Memory B cell (primary cell): ENCODE results near the gene FUCA1.
"Not testable (repeated sequence)": the region's sequence is repeated elsewhere in the genome, so short reads cannot be mapped to it uniquely, and the experiment has no call there.

ENCODE experiments used
- ATAC-seq: fragments of 150-1000 bp; cut with Tn5 transposase; 2 replicates; pipeline ENCODE4 v1.10.0; 2021; ENCODE audit warnings: low read depth, mild to moderate bottlenecking, moderate library complexity
- DNase-seq, 2 donors: peaks; one replicate each; pipeline ENCODE4 v3.0.0; 2022; ENCODE audit warnings: low spot score in 2 of 2
- H3K27ac Mint-ChIP-seq: one replicate; pipeline ENCODE4 v1.8.0; 2022; ENCODE audit warnings: mild to moderate bottlenecking, moderate library complexity, mixed read lengths
- H3K27me3 Mint-ChIP-seq: one replicate; pipeline ENCODE4 v1.8.0; 2022; ENCODE audit warnings: mixed read lengths
- H3K36me3 Mint-ChIP-seq: one replicate; pipeline ENCODE4 v1.8.0; 2022; ENCODE audit warnings: mild to moderate bottlenecking, mixed read lengths
- H3K4me1 Mint-ChIP-seq: one replicate; pipeline ENCODE4 v1.8.0; 2022; ENCODE audit warnings: mixed read lengths
- H3K4me3 Mint-ChIP-seq: one replicate; pipeline ENCODE4 v1.8.0; 2022; ENCODE audit warnings: mild to moderate bottlenecking, moderate library complexity, mixed read lengths
- H3K9me3 Mint-ChIP-seq: one replicate; pipeline ENCODE4 v1.8.0; 2022; ENCODE audit warnings: mixed read lengths

FUCA1 gene

DNA sequence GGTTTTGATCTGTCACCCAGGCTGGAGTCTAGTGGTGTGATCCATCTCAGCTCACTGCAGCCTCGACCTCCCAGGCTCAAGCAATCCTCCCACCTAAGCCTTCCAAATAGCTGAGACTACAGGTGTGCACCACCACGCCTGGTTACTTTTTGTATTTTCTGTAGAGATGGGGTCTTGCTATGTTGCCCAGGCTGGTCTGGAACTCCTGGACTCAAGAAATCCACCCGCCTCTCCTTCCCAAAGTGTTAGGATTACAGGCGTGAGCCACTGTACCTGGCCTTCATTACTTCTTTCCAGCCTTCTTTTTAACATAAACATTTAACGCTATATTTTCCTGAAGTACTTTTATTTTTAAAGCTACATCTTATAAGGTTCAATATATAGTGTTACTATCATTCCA, 24.4 kb downstream of the FUCA1 start:
- ATAC-seq = no peak

GRCh38 chr1:23838401-23838866, 29.7 kb downstream of the FUCA1 start:
- DNase-seq = peak; percentile 77 to 78
- no peaks in the 10 kb centered on the region for H3K36me3 Mint-ChIP-seq
- no peaks in the 10 kb centered on the region for H3K9me3 Mint-ChIP-seq
- H3K27ac Mint-ChIP-seq = no peak overlapping the region
- ATAC-seq = peak; percentile 99
- H3K4me1 Mint-ChIP-seq = peaks cover 9% of the 10 kb centered on the region
- H3K4me3 Mint-ChIP-seq = peak overlapping the region; percentile 65
- H3K27me3 Mint-ChIP-seq = peaks cover 2% of the 10 kb centered on the region

More for the DNA sequence above, 24.4 kb downstream of the FUCA1 start:
- Mint-ChIP-seq H3K27ac (no peak overlapping the region), H3K36me3 (peaks cover 27% of the 10 kb centered on the region), H3K9me3 (no peaks in the 10 kb centered on the region), H3K4me3 (no peak overlapping the region), H3K27me3 (no peaks in the 10 kb centered on the region), H3K4me1 (no peaks in the 10 kb centered on the region)
- DNase-seq = no peak

DNA sequence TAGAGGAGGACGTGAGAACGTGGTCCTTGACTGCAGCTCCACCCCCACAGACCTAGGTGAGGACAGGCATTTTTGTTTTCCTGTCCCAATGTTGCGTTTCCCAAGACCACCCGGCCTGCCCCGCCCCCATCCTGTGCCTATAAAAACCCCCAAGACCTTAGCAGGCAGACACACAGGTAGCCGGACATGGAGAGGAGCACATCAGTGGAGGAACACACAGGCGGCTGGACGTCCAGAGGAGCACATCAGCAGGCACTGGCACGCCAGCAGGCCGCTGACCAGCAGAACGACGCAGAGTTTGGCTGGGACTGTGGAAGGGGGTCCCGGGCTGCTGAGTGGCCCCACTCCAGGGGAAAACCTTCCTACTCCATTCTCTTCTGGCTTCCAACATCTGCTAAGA, 30.2 kb downstream of the FUCA1 start:
- Mint-ChIP-seq H3K27me3 (peaks cover 2% of the 10 kb centered on the region), H3K9me3 (no peaks in the 10 kb centered on the region), H3K27ac (no peak overlapping the region), H3K36me3 (no peaks in the 10 kb centered on the region), H3K4me3 (peak overlapping the region; percentile 65), H3K4me1 (peaks cover 9% of the 10 kb centered on the region)
- no peak for ATAC-seq
- peak in 1 of 2 donors; percentile 30 for DNase-seq

DNA sequence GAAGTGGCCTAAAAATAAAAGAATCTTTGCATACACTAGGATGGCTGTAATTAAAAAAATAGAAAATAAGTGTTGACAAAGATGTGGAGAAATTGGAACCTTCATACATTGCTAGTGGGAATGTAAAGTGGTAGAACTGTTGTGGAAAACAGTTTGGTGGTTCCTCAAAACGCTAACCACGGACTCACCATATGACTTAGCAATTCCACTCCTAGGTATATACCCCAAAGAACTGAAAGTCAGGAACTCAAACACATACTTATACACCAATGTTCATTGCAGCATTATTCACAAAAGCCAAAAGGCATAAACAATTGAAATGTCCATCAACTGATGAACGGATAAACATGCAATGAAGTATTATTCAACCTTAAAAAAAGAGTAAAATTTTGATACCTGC, 32.1 kb downstream of the FUCA1 start:
- Mint-ChIP-seq H3K27ac (no peak overlapping the region), H3K4me1 (peaks cover 9% of the 10 kb centered on the region), H3K9me3 (no peaks in the 10 kb centered on the region), H3K4me3 (no peak overlapping the region), H3K36me3 (no peaks in the 10 kb centered on the region), H3K27me3 (peaks cover 2% of the 10 kb centered on the region)
- ATAC-seq (no peak), DNase-seq (no peak)

- H3K9me3 Mint-ChIP-seq, H3K36me3 Mint-ChIP-seq, H3K4me3 Mint-ChIP-seq, DNase-seq, H3K4me1 Mint-ChIP-seq, H3K27ac Mint-ChIP-seq, H3K27me3 Mint-ChIP-seq, ATAC-seq: not testable (repeated sequence)
Observed at GRCh38 chr1:23834156-23834555, 33.9 kb downstream of the FUCA1 start.

GRCh38 chr1:23827717-23828116, 40.4 kb downstream of the FUCA1 start:
- Mint-ChIP-seq H3K27ac (no peak overlapping the region), H3K4me3 (no peak overlapping the region), H3K27me3 (no peaks in the 10 kb centered on the region), H3K36me3 (no peaks in the 10 kb centered on the region), H3K9me3 (no peaks in the 10 kb centered on the region), H3K4me1 (peaks cover 17% of the 10 kb centered on the region)
- ATAC-seq (no peak), DNase-seq (no peak)

- not testable (repeated sequence) for DNase-seq, ATAC-seq, H3K27me3 Mint-ChIP-seq, H3K36me3 Mint-ChIP-seq, H3K9me3 Mint-ChIP-seq, H3K27ac Mint-ChIP-seq
- peaks cover 17% of the 10 kb centered on the region for H3K4me1 Mint-ChIP-seq
- peak overlapping the region; percentile 95 for H3K4me3 Mint-ChIP-seq
Observed at GRCh38 chr1:23826590-23826989, 41.5 kb downstream of the FUCA1 start.

DNA sequence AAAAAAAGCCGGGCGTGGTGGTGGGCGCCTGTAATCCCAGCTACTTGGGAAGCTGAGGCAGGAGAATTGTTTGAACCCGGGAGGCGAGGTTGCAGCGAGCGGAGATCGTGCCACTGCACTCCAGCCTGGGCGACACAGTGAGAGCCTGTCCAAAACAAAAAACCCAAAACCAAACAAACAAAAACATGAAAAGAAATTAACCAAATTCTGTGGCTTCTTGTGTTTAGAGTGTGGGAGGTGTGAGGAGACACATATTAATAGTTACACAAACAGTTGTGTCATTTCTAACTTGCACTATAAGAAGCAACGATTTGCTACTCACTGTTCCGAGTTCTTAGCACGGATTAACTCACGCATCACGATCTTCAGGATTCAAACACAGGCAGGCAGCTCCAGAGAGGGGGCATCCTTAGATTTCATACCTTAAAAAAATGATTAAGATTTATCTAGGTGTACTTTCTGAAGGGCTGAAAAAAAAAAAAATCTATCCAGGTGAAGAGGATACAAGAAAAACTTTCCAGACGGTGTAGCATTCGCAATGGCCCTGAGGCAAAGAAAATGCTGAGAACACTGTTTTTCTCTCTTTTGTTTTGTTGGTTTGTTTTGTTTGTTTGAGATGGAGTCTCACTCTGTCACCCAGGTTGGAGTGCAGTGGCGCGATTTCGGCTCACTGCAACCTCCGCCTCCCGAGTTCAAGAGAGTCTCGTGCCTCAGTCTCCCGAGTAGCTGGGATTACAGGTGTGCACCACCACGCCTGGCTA, 42.1 kb downstream of the FUCA1 start:
- H3K27ac Mint-ChIP-seq = peak overlapping the region; percentile 96
- H3K27me3 Mint-ChIP-seq = no peaks in the 10 kb centered on the region
- peaks cover 17% of the 10 kb centered on the region for H3K4me1 Mint-ChIP-seq
- no peaks in the 10 kb centered on the region for H3K36me3 Mint-ChIP-seq
- DNase-seq (no peak), ATAC-seq (peak; percentile 49)
- peak overlapping the region; percentile 95 for H3K4me3 Mint-ChIP-seq
- no peaks in the 10 kb centered on the region for H3K9me3 Mint-ChIP-seq

DNA sequence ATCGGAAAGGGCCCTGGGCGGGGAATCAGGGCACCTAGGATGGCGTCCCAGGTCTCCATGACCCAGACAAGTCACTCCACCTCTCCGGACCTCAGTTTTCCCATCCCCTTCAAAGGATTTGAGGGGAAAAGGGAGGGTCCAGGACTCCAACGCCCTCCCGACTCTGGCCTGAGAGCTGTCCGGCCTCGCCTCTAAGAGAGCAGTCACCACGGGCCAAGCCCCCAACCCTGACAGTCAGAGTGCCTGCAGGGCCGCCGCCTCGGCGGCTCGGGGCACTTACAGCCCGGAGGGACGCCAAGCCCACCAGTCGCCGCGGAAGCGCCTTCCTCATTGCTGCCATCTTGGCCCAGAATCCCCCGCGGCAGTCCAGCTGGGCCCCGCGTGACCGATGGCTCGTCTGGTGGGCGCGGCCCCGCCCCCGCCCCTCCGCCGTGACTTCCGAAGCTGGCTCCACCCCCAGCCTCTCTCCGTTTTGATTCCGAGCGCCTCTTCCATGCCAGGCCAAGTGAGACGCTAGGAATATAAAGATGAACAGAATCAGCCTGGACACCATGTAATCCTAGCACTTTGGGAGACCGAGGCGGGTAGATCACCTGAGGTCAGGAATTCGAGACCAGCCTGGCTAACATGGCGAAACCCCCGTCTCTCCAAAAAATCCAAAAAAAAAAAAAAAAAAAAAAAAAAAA, 42.9 kb downstream of the FUCA1 start, which contains the start of gene HMGCL:
Gene HMGCL (minus strand): TSS at position 354 of the 686 bp plus-strand sequence. CDS start 14 bp downstream, at position 340.
- DNase-seq (peak; percentile 71), ATAC-seq (peak; percentile 95)
- Mint-ChIP-seq H3K4me3 (peak within 1 kb of the TSS; percentile 95), H3K9me3 (no peaks in the 10 kb centered on the region), H3K27ac (peak within 1 kb of the TSS; percentile 96), H3K4me1 (peaks cover 19% of the 10 kb centered on the region), H3K27me3 (no peaks in the 10 kb centered on the region), H3K36me3 (peaks cover 2% of the 10 kb centered on the region)

GRCh38 chr1:23824711-23825075, 43.4 kb downstream of the FUCA1 start:
- Mint-ChIP-seq H3K4me1 (peaks cover 19% of the 10 kb centered on the region), H3K36me3 (peaks cover 5% of the 10 kb centered on the region), H3K4me3 (peak overlapping the region; percentile 95)

GRCh38 chr1:23823767-23824166, 44.3 kb downstream of the FUCA1 start:
- Mint-ChIP-seq H3K27ac (peak overlapping the region; percentile 96), H3K9me3 (no peaks in the 10 kb centered on the region), H3K27me3 (no peaks in the 10 kb centered on the region), H3K36me3 (peaks cover 5% of the 10 kb centered on the region), H3K4me1 (peaks cover 19% of the 10 kb centered on the region), H3K4me3 (peak overlapping the region; percentile 52)
- no peak for DNase-seq
- no peak for ATAC-seq

More at GRCh38 chr1:23824711-23825075, 43.4 kb downstream of the FUCA1 start:
- H3K27ac Mint-ChIP-seq = peak overlapping the region; percentile 96
- ATAC-seq (peak; percentile 2), DNase-seq (no peak)
- no peaks in the 10 kb centered on the region for H3K27me3 Mint-ChIP-seq
- no peaks in the 10 kb centered on the region for H3K9me3 Mint-ChIP-seq

DNA sequence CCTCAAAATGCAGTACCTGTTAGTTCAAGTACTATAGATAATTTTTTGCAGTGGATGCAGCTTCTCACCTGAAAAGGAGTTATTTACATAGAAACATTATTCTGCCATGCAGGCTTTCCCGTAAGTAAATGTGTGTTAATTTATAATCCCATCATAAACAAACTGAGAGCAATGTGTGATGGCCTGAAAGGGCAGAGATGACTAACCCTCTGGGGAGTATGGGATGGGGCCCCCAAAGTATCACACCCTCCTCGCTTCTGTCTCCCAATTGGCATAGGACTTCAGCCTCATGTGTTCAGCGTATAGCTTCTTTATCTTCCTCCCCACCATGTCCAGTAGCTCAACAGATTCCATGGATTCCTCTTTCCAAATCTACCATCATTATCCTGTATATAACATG, 50.5 kb downstream of the FUCA1 start:
- H3K27ac Mint-ChIP-seq = no peak overlapping the region
- H3K9me3 Mint-ChIP-seq = no peaks in the 10 kb centered on the region
- DNase-seq (no peak), ATAC-seq (no peak)
- no peaks in the 10 kb centered on the region for H3K27me3 Mint-ChIP-seq
- peaks cover 5% of the 10 kb centered on the region for H3K4me1 Mint-ChIP-seq
- peaks cover 9% of the 10 kb centered on the region for H3K36me3 Mint-ChIP-seq
- H3K4me3 Mint-ChIP-seq = no peak overlapping the region

GRCh38 chr1:23816906-23817305, 51.2 kb downstream of the FUCA1 start:
- Mint-ChIP-seq H3K36me3 (peaks cover 13% of the 10 kb centered on the region), H3K4me3 (no peak overlapping the region), H3K27me3 (no peaks in the 10 kb centered on the region), H3K9me3 (no peaks in the 10 kb centered on the region), H3K27ac (no peak overlapping the region), H3K4me1 (peaks cover 7% of the 10 kb centered on the region)
- ATAC-seq (no peak), DNase-seq (no peak)

DNA sequence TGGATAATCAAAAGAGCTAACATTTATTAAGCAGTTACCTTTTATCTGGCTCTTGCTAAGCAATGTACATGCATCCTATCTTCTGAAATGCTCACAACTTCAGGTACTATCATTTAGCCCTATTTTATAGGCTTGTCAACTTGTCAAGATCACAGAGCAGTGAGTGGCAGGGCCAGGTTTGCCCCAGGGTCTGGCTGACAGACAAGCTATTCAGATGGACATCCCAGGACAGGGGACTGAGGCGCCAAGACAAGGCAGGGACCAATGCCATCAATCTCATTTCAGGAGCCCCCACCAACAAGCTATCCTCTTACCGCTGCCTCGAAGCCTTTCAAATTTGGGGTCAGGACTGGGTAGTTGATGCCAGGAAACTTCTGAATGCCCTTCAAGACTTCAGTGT, 51.7 kb downstream of the FUCA1 start:
- DNase-seq (no peak), ATAC-seq (no peak)
- Mint-ChIP-seq H3K9me3 (no peaks in the 10 kb centered on the region), H3K4me3 (no peak overlapping the region), H3K4me1 (peaks cover 8% of the 10 kb centered on the region), H3K27ac (no peak overlapping the region), H3K27me3 (no peaks in the 10 kb centered on the region), H3K36me3 (peaks cover 13% of the 10 kb centered on the region)
